ENCODE results near the gene PLEK.
"Not testable (repeated sequence)": the region's sequence is repeated elsewhere in the genome, so short reads cannot be mapped to it uniquely, and the experiment has no call there.

Gene PLEK

GRCh38 chr2:68356599-68357239 lies 8.4 kb upstream of the PLEK start:
- FAIRE-seq = no peak

DNA sequence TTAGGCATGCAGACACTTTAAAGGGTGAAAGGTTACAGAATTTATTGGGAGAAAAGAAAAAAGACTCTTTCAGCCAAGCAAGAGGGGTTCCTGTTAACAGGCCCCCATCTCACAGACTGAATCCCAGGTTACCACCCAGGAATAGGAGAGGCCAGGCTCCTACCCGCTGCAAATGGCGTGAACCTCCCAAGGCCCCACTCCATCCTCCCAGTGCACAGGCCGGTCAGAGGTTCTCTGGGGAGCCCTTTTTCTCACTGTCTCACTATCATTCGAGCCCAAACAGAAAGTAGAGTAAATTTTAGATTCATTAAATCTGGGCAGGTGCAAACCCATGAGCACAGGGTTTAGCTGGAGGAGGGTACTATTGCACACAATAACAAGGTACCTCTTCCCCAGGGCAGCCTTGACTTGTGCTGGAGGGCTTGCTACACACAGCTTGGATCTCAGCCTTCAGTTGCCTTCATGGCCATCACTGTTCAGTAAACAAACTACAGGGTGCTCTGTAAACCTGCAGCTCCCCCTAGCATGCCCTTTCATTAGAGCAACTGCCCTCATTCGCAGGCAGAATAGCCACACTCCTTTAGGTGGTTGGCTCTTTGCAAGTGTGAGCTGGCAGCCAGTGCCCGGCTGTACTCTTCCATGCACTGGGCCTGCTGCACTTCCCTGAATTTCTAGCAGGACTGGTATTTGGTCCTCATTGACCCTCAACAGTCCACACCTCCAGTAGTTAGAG lies 7.3 kb upstream of the PLEK start:
- no peak for FAIRE-seq

GRCh38 chr2:68359889-68360288 lies 5.2 kb upstream of the PLEK start:
- FAIRE-seq = no peak

GRCh38 chr2:68362069-68362468 lies 3.0 kb upstream of the PLEK start:
- FAIRE-seq = peak; percentile 70

DNA sequence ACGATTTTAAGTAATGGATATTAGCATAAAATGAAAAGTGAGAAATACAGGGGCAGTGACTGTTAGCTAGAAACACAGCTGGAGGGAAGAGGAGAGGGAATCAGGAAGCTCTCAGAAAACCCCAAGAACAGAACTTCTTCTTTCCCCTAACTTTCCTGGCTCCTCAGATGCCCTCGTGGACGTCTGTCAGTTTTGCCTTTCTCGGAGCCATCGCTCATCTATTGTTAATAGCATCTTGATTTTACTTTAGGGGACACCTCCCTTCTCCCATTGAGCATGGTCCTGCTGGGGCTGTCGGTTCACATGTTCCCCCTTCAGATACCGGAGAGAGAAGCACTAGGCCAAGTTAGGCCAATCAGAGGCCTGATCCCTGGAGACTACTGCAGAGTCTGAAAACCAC lies 2.3 kb upstream of the PLEK start:
- no peak for FAIRE-seq

DNA sequence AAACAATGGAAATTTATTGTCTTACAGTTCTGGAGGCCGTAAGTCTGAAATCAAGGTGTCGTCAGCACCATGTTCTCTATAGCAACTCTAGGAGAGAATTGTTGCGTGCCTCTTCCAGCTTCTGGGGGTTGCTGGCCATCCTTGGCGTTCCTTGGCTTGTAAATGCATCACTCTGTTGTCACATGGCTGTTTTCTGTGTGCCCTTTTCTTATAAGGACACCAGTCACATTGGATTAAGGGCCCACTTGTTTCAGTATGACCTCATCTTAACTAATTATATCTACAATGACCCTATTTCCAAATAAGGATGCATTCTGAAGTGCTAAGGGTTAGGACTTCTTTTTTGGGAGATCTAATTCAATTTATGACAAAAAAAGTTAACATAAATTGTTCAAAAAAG lies 1.4 kb upstream of the PLEK start:
- no peak for FAIRE-seq

- FAIRE-seq = no peak
Measured at GRCh38 chr2:68366083-68366560, 1.0 kb downstream of the PLEK start.

DNA sequence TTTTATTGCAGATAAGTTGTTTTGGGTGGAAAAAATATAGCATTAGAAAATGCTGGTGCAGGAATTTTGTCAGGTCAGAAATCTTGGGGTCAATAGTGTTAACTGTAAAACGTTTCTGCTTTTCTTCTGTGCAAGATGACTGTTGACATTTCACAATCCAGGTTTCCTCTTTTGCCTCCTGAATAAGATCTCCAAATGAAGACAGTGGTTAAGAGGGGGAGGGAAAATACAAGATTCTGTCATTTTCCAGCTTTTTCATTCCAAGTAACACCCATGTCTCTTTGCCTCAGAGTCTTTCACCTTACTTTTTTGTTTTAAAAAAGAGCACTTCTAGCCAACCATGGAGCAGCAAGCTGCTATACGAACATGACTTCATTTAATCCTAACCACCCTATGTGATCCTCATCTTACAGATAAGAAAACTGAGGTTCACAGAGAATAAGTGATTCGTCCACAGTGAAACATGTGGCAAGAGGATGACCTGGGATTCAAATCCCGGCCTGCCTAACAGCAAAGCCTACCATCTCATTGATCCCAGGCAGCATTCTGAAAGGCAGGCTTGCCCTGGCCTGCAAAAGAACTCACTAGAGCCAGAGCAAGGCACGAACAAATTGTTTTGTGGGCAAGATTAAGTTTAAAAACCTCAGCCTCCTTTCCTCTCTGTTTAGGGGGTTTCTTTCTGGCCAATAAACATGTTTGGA lies 3.0 kb downstream of the PLEK start:
- no peak for FAIRE-seq

DNA sequence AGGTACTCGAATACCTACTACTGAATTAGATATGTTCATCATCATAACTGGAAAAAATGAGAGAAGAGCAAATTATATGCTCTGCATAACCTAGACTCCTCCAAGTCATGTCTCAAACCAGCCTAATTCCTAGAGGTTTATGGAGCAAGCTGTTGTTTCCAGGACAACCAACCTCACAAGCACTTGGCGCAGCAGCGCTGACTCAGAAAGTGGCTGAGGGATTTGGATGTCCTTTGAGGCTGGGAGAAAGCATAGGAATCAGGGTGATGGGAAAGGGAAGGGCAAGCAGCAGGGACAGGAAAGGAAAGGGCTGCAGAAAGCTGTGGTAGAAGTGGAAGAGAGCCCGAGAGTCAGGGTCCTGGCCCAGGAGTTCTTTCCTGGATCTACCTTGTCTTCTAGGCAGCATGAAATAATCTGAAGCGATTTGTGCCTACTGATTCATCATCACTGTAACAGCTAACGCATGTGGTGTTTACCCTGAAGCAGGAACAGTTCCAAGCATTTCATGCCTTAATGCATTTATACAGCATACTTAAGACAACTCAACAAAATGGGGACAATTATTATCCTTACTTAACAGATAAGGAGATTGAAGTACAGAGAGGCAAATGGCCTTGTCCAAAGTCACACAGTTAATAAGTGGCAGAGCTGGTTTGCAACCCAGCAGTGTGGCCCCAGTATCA lies 3.7 kb downstream of the PLEK start:
- FAIRE-seq = no peak

DNA sequence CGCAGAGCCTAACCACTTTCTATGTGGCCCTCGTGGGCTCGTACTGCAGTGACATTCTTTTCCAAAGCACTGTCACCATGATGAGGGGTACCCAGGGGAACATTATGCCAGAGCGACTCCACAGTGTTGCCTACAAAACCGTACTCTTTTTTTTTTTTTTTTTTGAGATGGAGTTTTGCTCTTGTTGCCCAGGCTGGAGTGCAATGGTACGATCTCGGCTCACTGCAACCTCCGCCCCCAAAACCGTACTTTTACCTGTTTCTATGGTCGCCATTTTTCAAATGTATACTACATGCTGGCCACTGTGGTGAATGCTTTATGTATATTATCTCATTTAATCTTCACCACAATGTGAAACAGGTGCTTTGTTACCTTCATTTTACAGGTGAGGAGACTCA lies 4.3 kb downstream of the PLEK start:
- no peak for FAIRE-seq

DNA sequence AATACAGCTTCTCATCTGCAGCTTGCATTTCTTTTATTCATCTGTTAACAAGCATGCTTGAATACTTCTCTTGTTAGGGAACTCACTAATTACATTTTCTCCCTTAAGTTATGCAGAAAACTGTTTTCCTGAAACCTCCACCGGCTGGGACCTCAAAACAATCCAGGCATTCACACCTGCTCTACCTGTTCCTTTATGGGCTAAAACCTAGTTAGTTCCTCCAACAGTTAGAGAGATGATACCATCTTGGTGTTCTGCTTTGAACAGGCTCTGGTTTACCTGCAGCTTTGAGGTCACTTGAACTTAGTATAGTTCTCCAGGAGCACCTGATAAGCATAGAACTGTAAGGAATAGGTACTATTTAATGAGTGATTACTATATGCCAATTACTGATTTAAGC lies 6.1 kb downstream of the PLEK start:
- FAIRE-seq = no peak

GRCh38 chr2:68371581-68371980 lies 6.5 kb downstream of the PLEK start:
- no peak for FAIRE-seq

- FAIRE-seq = no peak
Measured at GRCh38 chr2:68372485-68372884, 7.4 kb downstream of the PLEK start.

- FAIRE-seq = no peak
Measured at GRCh38 chr2:68374184-68374583, 9.1 kb downstream of the PLEK start.

- no peak for FAIRE-seq
Measured at GRCh38 chr2:68375582-68375981, 10.5 kb downstream of the PLEK start.

DNA sequence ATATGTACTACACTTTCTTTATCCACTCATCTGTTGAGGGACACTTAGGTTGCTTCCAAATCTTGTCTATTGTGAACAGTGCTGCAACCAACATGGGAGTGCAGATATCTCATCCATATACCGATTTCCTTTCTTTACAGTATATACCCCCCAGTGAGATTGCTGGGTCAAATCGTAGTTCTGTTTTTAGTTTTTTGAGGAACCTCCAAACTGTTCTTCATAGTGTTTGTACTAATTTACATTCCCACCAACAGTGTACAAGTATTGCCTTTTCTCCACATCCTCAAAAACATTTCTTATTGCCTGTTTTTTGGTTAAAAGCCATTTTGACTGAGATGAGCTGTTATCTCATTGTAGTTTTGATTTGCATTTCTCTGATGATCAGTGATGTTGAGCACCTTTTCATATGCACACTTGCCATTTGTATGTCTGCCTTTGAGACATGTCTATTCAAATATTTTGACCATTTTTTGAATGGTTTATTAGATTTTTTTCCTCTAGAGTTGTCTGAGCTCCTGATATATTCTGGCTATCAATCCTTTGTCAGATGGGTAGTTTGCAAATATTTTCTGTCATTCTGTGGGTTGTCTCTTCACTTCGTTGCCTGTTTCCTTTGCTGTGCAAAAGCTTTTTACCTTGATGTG lies 12.2 kb downstream of the PLEK start:
- no peak for FAIRE-seq

GRCh38 chr2:68378779-68379178 lies 13.7 kb downstream of the PLEK start:
- not testable (repeated sequence) for FAIRE-seq

- no peak for FAIRE-seq
Measured at GRCh38 chr2:68379184-68379708, 14.2 kb downstream of the PLEK start.

- no peak for FAIRE-seq
Measured at GRCh38 chr2:68383778-68384177, 18.7 kb downstream of the PLEK start.

- FAIRE-seq = no peak
Measured at GRCh38 chr2:68384485-68385107, 19.5 kb downstream of the PLEK start.

DNA sequence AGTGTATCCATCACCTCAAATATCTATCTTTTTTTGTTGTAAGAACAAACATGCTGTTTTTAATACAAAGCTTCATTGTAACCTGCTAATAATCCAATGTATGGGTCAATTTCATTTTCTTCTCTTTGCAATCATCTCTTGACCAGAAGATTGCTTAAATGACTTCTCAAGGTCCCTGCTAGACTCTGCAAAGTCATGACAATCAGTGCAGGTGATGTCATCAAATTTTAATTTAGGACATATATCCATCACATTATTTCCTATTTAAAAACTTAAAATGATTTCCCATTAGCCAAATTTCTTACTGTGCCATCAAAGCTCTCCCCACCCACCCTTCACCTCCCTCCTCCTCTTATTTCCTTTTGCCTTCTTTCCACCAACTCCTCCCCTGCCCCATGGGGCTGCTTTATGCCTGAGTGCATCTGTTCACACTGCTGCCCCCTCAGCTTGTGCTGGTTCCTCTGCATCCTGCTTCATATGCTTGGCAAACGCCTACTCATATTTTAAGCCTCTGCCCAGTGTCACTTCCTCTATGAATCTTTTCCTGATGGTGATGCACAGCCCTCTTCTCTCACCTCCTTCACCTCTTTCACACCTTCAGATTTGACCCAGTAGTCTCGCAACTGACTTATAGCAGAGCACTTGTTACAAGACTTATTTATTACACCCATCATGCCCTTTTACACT lies 20.3 kb downstream of the PLEK start:
- FAIRE-seq = no peak

DNA sequence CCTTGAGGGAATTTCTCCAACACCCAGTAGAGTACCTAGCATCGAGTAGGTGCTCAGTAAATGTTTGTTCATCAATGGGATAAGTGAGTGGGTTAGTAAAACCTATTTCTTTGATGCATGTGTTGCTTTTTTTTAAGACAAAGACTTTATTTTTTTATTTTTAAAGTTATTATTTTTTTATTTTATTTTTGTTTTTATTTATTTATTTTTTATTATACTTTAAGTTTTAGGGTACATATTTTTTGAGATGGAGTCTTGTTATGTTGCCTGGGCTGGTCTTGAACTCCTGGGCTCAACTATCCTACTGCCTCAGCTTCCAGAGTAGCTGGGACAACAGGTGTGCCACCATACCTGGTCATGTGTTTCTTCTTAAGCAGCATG lies 20.8 kb downstream of the PLEK start:
- FAIRE-seq = no peak
